GM23248 (cell line): ENCODE results near the gene KRT10. TPM values are rescaled to one million over a fixed set of nuclear protein-coding genes. Genes with fewer than 3 reads are reported as not detected.

Experiments used
- DNase-seq: peaks from one replicate; pipeline ENCODE4 v3.0.0-alpha.2; 2015
- H2AFZ ChIP-seq: fragments of 200-600 bp; sonication (generic); 2 replicates; pipeline ENCODE4 v1.6.1; 2016; ENCODE audit warnings: antibody characterized with exemption
- H3F3A ChIP-seq: fragments of 200-600 bp; sonication (generic); 2 replicates; pipeline ENCODE4 v1.6.1; 2016; ENCODE audit warnings: mild to moderate bottlenecking, antibody characterized with exemption, mixed run types; ENCODE audit not compliant: insufficient read depth
- H3K27ac ChIP-seq: fragments of 200-600 bp; sonication (generic); 2 replicates; pipeline ENCODE4 v1.5.1; 2016; ENCODE audit warnings: mild to moderate bottlenecking
- H3K27me3 ChIP-seq: fragments of 200-600 bp; sonication (generic); replicated peaks from 2 replicates; pipeline ENCODE4 v1.6.1; 2016; ENCODE audit warnings: mild to moderate bottlenecking; ENCODE audit not compliant: insufficient read depth
- H3K36me3 ChIP-seq: fragments of 200-600 bp; sonication (generic); 2 replicates; pipeline ENCODE4 v1.6.1; 2016; ENCODE audit warnings: low read depth, mild to moderate bottlenecking
- H3K4me1 ChIP-seq: fragments of 200-600 bp; sonication (generic); 2 replicates; pipeline ENCODE4 v1.6.1; 2016; ENCODE audit warnings: mild to moderate bottlenecking; ENCODE audit not compliant: insufficient read depth
- H3K4me2 ChIP-seq: fragments of 200-600 bp; sonication (generic); one replicate; pipeline ENCODE4 v1.6.1; 2016; ENCODE audit warnings: mild to moderate bottlenecking; ENCODE audit not compliant: unreplicated experiment
- H3K4me3 ChIP-seq: fragments of 200-600 bp; sonication (generic); 2 replicates; pipeline ENCODE4 v1.5.1; 2016; ENCODE audit warnings: mild to moderate bottlenecking
- H3K79me2 ChIP-seq: fragments of 200-600 bp; sonication (generic); 2 replicates; pipeline ENCODE4 v1.6.1; 2016; ENCODE audit warnings: mild to moderate bottlenecking; ENCODE audit not compliant: insufficient read depth
- H3K9ac ChIP-seq: fragments of 200-600 bp; sonication (generic); 2 replicates; pipeline ENCODE4 v1.6.1; 2016; ENCODE audit warnings: mild to moderate bottlenecking
- H3K9me2 ChIP-seq: fragments of 200-600 bp; sonication (generic); 2 replicates; pipeline ENCODE4 v1.6.1; 2016; ENCODE audit warnings: mixed run types, mild to moderate bottlenecking, moderate library complexity; ENCODE audit not compliant: insufficient read depth
- H3K9me3 ChIP-seq: fragments of 200-600 bp; sonication (generic); one replicate; pipeline ENCODE4 v1.6.1; 2017; ENCODE audit warnings: low read depth
- H4K20me1 ChIP-seq: fragments of 200-600 bp; sonication (generic); 2 replicates; pipeline ENCODE4 v1.6.0; 2016; ENCODE audit not compliant: insufficient read depth
- EZH2 ChIP-seq: fragments of 200-600 bp; sonication (generic); IDR thresholded peaks from 2 replicates; pipeline ENCODE4 v1.6.1; 2018; ENCODE audit warnings: antibody characterized with exemption, mild to moderate bottlenecking; ENCODE audit not compliant: insufficient read depth, poor library complexity, severe bottlenecking
- EZH2phosphoT487 ChIP-seq: fragments of 200-600 bp; sonication (generic); IDR thresholded peaks from 2 replicates; pipeline ENCODE4 v1.6.1; 2018; ENCODE audit warnings: antibody characterized with exemption, moderate library complexity, mild to moderate bottlenecking, low read depth; ENCODE audit not compliant: insufficient read depth
- WGBS, 2 experiments: methylation state at CpG; one replicate each; pipeline ENCODE4 v1.1.6; 2015 to 2017; ENCODE audit warnings: low lambda C conversion rate in 2 of 2, low coverage in 1 of 2; ENCODE audit errors: missing lambda C conversion rate in 2 of 2; 5-methylcytosine and 5-hydroxymethylcytosine counted together
- in situ Hi-C: fragments of 300-500 bp; cut with MboI; formaldehyde crosslinking; loops from 2 replicates; pipeline ENCODE4 v1.15.0; 2020
- polyA plus RNA-seq: library from polyadenylated mRNA; unstranded; fragments of >200 nt; fragmentation: Nextera tagmentation; extraction: Ambion mirVana; gene quantifications from 2 replicates; pipeline ENCODE4 v1.2.1, GENCODE V29; 2016
- total RNA-seq: library from RNA; depleted of rRNA; stranded (reverse); fragments of >200 nt; shearing (Covaris generic); gene quantifications from 2 replicates; pipeline ENCODE4 v1.2.3, GENCODE V29; 2014; rRNA removed

KRT10 gene
- 21.8 and 23.3 TPM in 2 replicates for total RNA-seq
- 141 and 145 TPM in 2 replicates for polyA plus RNA-seq

DNA sequence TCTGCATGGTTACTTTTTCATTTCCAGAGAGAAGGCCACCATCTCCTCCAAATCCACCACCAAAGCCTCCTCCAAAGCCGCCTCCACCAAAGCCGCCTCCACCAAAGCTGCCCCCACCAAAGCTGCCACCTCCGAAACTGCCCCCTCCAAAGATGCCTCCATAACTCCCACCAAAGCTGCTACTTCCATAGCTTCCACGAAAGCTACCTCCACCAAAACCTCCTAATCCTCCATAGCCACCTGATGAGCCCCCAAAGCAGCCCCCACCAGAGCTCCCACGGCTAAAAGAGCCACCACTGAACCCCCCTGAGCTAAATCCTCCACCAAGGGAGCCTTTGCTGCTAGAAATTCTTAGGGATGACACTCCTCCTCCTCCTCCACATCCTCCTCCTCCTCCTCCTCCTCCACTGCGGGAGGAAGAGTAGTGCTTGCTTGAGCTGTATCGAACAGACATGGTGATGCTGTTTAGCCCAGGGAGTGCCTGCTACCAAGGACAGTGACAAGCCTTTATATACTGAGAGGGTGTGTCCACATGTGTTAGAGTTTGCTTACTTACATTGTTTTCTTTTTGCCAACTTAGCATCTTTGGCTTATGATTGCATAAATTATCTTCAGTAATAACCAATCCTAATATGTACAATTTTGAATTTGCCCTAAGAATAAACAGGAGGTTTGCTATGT, at the start of gene KRT10:
Gene KRT10, minus strand, starts transcription at position 483 of the 681 bp plus-strand sequence. Its CDS starts 29 bp downstream, at position 454.
- Histone ChIP-seq H3F3A (peaks cover 42% of the 10 kb centered on the region), H3K9ac (no peak within 1 kb of the TSS), H3K9me3 (no peaks in the 10 kb centered on the region), H3K27ac (no peak within 1 kb of the TSS), H4K20me1 (no peaks in the 10 kb centered on the region), H3K9me2 (no peaks in the 10 kb centered on the region), H2AFZ (no peak within 1 kb of the TSS), H3K36me3 (peaks cover 4% of the 10 kb centered on the region; the same call in 1 of the 2 replicates), H3K4me1 (peaks cover 26% of the 10 kb centered on the region), H3K4me2 (no peak within 1 kb of the TSS), H3K27me3 (no peaks in the 10 kb centered on the region), H3K4me3 (no peak within 1 kb of the TSS), H3K79me2 (peaks cover 85% of the 10 kb centered on the region)
- in situ Hi-C loops = no loop called here
- no peak for DNase-seq
- no peak for TF ChIP-seq EZH2phosphoT487
- TF ChIP-seq EZH2 = no peak
- WGBS, 2 experiments = 76 to 86% methylated on average over 6 to 7 of the region's 7 CpGs

- H3F3A ChIP-seq = peaks cover 8% of the 10 kb centered on the region
- no peaks in the 10 kb centered on the region for H4K20me1 ChIP-seq
- TF ChIP-seq EZH2 (no peak), EZH2phosphoT487 (no peak)
- H2AFZ ChIP-seq = no peak overlapping the region
- no peak overlapping the region for H3K4me2 ChIP-seq
- no peak for DNase-seq
- no peaks in the 10 kb centered on the region for H3K9me3 ChIP-seq
- H3K9me2 ChIP-seq = no peaks in the 10 kb centered on the region
- H3K79me2 ChIP-seq = no peaks in the 10 kb centered on the region
- H3K4me3 ChIP-seq = no peak overlapping the region
- no peak overlapping the region for H3K27ac ChIP-seq
- in situ Hi-C loops = no loop called here
- H3K9ac ChIP-seq = no peak overlapping the region
- peaks cover 17% of the 10 kb centered on the region for H3K4me1 ChIP-seq
- no peaks in the 10 kb centered on the region for H3K27me3 ChIP-seq
- WGBS, 2 experiments = 85 to 89% methylated on average over 5 to 7 of the region's 7 CpGs
- no peaks in the 10 kb centered on the region for H3K36me3 ChIP-seq
These were observed 48.9 kb upstream of the KRT10 start for GRCh38 chr17:40871316-40871715.

GRCh38 chr17:40870136-40870535, 47.7 kb upstream of the KRT10 start:
- no peak overlapping the region for H3K27ac ChIP-seq
- no peak overlapping the region for H3K9ac ChIP-seq
- H2AFZ ChIP-seq = no peak overlapping the region
- H3K27me3 ChIP-seq = no peaks in the 10 kb centered on the region
- no peaks in the 10 kb centered on the region for H3K79me2 ChIP-seq
- TF ChIP-seq EZH2 (no peak), EZH2phosphoT487 (no peak)
- peaks cover 17% of the 10 kb centered on the region for H3K4me1 ChIP-seq
- no peaks in the 10 kb centered on the region for H3K9me3 ChIP-seq
- no peaks in the 10 kb centered on the region for H4K20me1 ChIP-seq
- H3F3A ChIP-seq = peaks cover 8% of the 10 kb centered on the region
- no peaks in the 10 kb centered on the region for H3K36me3 ChIP-seq
- H3K4me2 ChIP-seq = no peak overlapping the region
- no peak for DNase-seq
- WGBS, 2 experiments = 65 to 70% methylated on average over 4 of the region's 4 CpGs
- no peaks in the 10 kb centered on the region for H3K9me2 ChIP-seq
- in situ Hi-C loops = no loop called here
- H3K4me3 ChIP-seq = no peak overlapping the region

DNA sequence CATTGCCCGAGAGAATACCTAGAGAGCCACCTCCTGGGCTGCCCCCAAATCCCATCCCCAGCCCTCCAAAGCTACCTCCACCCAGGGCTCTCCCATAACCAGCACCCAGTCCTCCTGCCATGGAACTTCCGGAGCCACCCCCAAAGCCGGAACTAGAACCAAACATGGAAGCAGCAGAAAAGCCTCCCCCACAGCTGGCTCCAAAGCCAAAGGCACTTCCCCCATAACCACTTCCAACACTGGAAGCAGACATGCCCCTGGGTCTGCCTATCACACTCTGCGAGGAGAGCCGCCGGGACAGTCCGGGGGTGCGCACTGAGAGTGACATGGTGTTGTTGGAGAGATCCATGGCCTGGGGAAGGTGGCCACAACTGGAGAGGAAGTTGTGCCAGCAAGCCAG, 44.4 kb upstream of the KRT10 start, which contains the start of gene KRT12:
Gene KRT12, minus strand, starts transcription at position 386 of the 400 bp plus-strand sequence. Its CDS starts 37 bp downstream, at position 349.
- Histone ChIP-seq H3K36me3 (no peaks in the 10 kb centered on the region), H3K9me2 (no peaks in the 10 kb centered on the region), H3K79me2 (no peaks in the 10 kb centered on the region), H3K9ac (no peak within 1 kb of the TSS), H3K9me3 (no peaks in the 10 kb centered on the region), H3K4me3 (no peak within 1 kb of the TSS), H3K27ac (no peak within 1 kb of the TSS), H2AFZ (no peak within 1 kb of the TSS), H3K4me2 (no peak within 1 kb of the TSS), H3F3A (no peaks in the 10 kb centered on the region), H3K4me1 (no peaks in the 10 kb centered on the region), H3K27me3 (no peaks in the 10 kb centered on the region), H4K20me1 (no peaks in the 10 kb centered on the region)
- no peak for TF ChIP-seq EZH2
- TF ChIP-seq EZH2phosphoT487 = no peak
- DNase-seq = no peak
- 83 to 86% methylated on average over 8 of the region's 8 CpGs for WGBS, 2 experiments
- in situ Hi-C loops = no loop called here
